ENCODE data around the gene PARD3B.

GRCh38 chr2:204611764-204612163 is 66.5 kb downstream of the PARD3B start:
- TF ChIP-seq CTCF (IDR thresholded peaks at IDR 0.05) (no peak), POLR2A (IDR thresholded peaks at IDR 0.05) (no peak)
